Panc1 (cell line): ENCODE results near the gene SMAD1. TPM values are rescaled to one million over a fixed set of nuclear protein-coding genes. Genes with fewer than 3 reads are reported as not detected.

Experiments used
- ATAC-seq: fragments of 200-7000 bp; cut with Tn5 transposase; 2 replicates; pipeline ENCODE4 v1.9.1; 2020; ENCODE audit warnings: mild to moderate bottlenecking, moderate library complexity
- BruUV-seq: library from RNA; stranded (reverse); fragments of 400-500 nt; replicated peaks from 2 replicates; lab custom pipeline; 2021; lab: Mats Ljungman, UMichigan
- CTCF ChIA-PET: fragments of 300-600 bp; sonication (Branson Sonifier 250); formaldehyde crosslinking; loops from one replicate; lab custom pipeline; 2022; ENCODE audit warnings: antibody characterized with exemption; lab: Charles Lee
- POLR2A ChIA-PET: fragments of 300-600 bp; sonication (Branson Sonifier 250); formaldehyde crosslinking; loops from one replicate; lab custom pipeline; 2022; ENCODE audit warnings: antibody characterized with exemption; lab: Charles Lee
- DNase-seq: peaks from one replicate; pipeline ENCODE4 v3.0.0-alpha.2; 2010; ENCODE audit warnings: low read depth, low spot score
- H3K27ac ChIP-seq: 2 replicates; pipeline ENCODE4 v1.5.1; 2011; ENCODE audit warnings: mild to moderate bottlenecking, low read length, inconsistent platforms
- H3K27me3 ChIP-seq: fragments of 200-500 bp; sonication (Bioruptor generic); 2 replicates; pipeline ENCODE4 v1.6.0; 2014; ENCODE audit warnings: low read length, inconsistent platforms; ENCODE audit not compliant: control insufficient read depth, insufficient read depth
- H3K36me3 ChIP-seq: fragments of 200-500 bp; sonication (Bioruptor generic); 2 replicates; pipeline ENCODE4 v1.5.1; 2014; ENCODE audit warnings: inconsistent platforms, mild to moderate bottlenecking, low read length, moderate library complexity; ENCODE audit not compliant: control insufficient read depth, insufficient read depth
- H3K4me1 ChIP-seq: 2 replicates; pipeline ENCODE4 v1.5.1; 2011; ENCODE audit warnings: inconsistent platforms, mild to moderate bottlenecking, low read length, moderate library complexity; ENCODE audit not compliant: control insufficient read depth, insufficient read depth
- H3K4me3 ChIP-seq, 2 experiments: 2 replicates each; pipeline ENCODE4 v1.5.1; 2011 to 2012; ENCODE audit warnings: low read depth in 2 of 2, low read length in 2 of 2, mild to moderate bottlenecking in 2 of 2, inconsistent platforms in 1 of 2, moderate library complexity in 1 of 2
- H3K9me3 ChIP-seq: fragments of 200-500 bp; sonication (Bioruptor generic); 2 replicates; pipeline ENCODE4 v1.5.1; 2014; ENCODE audit warnings: low read depth, mild to moderate bottlenecking, inconsistent platforms, low read length, moderate library complexity; ENCODE audit not compliant: control insufficient read depth, insufficient read depth
- POLR2AphosphoS5 ChIP-seq: IDR thresholded peaks from 2 replicates; pipeline ENCODE4 v1.6.1; 2012; ENCODE audit warnings: mild to moderate bottlenecking, low read depth, low read length, moderate library complexity
- REST ChIP-seq, 2 experiments: IDR thresholded peaks; 2 replicates each; pipeline ENCODE4 v1.6.1; 2011 to 2012; ENCODE audit warnings: low read depth in 2 of 2, control low read depth in 1 of 2, low read length in 1 of 2, mild to moderate bottlenecking in 1 of 2, moderate library complexity in 1 of 2; ENCODE audit not compliant: insufficient read depth in 1 of 2
- SIN3A ChIP-seq: IDR thresholded peaks from 2 replicates; pipeline ENCODE4 v1.6.1; 2012; ENCODE audit warnings: low read depth, mild to moderate bottlenecking, low read length, moderate library complexity, borderline replicate concordance; ENCODE audit not compliant: insufficient read depth
- TCF7L2 ChIP-seq: IDR thresholded peaks from 2 replicates; pipeline ENCODE4 v1.6.1; 2011; ENCODE audit warnings: mild to moderate bottlenecking, low read depth, low read length, inconsistent platforms
- in situ Hi-C: cut with HindIII; loops from 2 replicates; pipeline ENCODE4 v1.10.0; 2016; ENCODE audit warnings: low sequenced_read_pairs, low pct_unique_long_range_greater_than_20kb
- intact Hi-C: fragments of 100-400 bp; cut with micrococcal nuclease; formaldehyde crosslinking; loops from one replicate; pipeline ENCODE4 v1.10.0; 2022; ENCODE audit not compliant: unreplicated experiment
- total RNA-seq: library from RNA; stranded (reverse); gene quantifications from one replicate; pipeline ENCODE4 v1.2.1, GENCODE V29; 2021; ENCODE audit not compliant: unreplicated experiment
- TF ChIP-seq, protein P1 (sequence below): fragments of 450-650 bp; IDR thresholded peaks from 2 replicates; pipeline ENCODE4 v1.5.1; 2017; ENCODE audit warnings: mild to moderate bottlenecking

Gene SMAD1
- total RNA-seq, 1 experiment from 2014 or later: 24.1 TPM

GRCh38 chr4:145545538-145546174, 64.0 kb downstream of the SMAD1 start:
- in situ Hi-C loops: no loop called here
- H3K4me3 ChIP-seq: no peak overlapping the region
- DNase-seq (peak; percentile 74), ATAC-seq (peak; percentile 88)
- peaks cover 26% of the 10 kb centered on the region for H3K4me1 ChIP-seq
- ChIA-PET POLR2A (interaction anchor here (1.1 kb wide), 1 partner anchor 285 kb away, joined by 3 read pairs; no protein-coding TSS in a partner anchor), CTCF (no interaction called here)
- peak overlapping the region; percentile 71 for H3K27ac ChIP-seq
- intact Hi-C loops: no loop called here
- no TSS peak for BruUV-seq
- H3K36me3 ChIP-seq: no peaks in the 10 kb centered on the region
- H3K27me3 ChIP-seq: no peaks in the 10 kb centered on the region
- H3K9me3 ChIP-seq: no peaks in the 10 kb centered on the region
- TF ChIP-seq, protein P1, sequence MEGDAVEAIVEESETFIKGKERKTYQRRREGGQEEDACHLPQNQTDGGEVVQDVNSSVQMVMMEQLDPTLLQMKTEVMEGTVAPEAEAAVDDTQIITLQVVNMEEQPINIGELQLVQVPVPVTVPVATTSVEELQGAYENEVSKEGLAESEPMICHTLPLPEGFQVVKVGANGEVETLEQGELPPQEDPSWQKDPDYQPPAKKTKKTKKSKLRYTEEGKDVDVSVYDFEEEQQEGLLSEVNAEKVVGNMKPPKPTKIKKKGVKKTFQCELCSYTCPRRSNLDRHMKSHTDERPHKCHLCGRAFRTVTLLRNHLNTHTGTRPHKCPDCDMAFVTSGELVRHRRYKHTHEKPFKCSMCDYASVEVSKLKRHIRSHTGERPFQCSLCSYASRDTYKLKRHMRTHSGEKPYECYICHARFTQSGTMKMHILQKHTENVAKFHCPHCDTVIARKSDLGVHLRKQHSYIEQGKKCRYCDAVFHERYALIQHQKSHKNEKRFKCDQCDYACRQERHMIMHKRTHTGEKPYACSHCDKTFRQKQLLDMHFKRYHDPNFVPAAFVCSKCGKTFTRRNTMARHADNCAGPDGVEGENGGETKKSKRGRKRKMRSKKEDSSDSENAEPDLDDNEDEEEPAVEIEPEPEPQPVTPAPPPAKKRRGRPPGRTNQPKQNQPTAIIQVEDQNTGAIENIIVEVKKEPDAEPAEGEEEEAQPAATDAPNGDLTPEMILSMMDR: no peak
- TF ChIP-seq POLR2AphosphoS5 (no peak), SIN3A (no peak), TCF7L2 (no peak), REST (IDR thresholded peaks at IDR 0.05; ENCODE audit: insufficient read depth in 1 of 2, low read depth in 2 of 2, low read length in 1 of 2) (no peak)

- in situ Hi-C loops: no loop called here
- ChIA-PET POLR2A (no interaction called here), CTCF (no interaction called here)
- no TSS peak for BruUV-seq
- Histone ChIP-seq H3K4me3 (no peak overlapping the region), H3K27ac (peak overlapping the region; percentile 71), H3K27me3 (no peaks in the 10 kb centered on the region), H3K36me3 (no peaks in the 10 kb centered on the region), H3K4me1 (peaks cover 23% of the 10 kb centered on the region), H3K9me3 (no peaks in the 10 kb centered on the region)
- TF ChIP-seq TCF7L2: no peak
- no peak for TF ChIP-seq REST (IDR thresholded peaks at IDR 0.05; ENCODE audit: insufficient read depth in 1 of 2, low read depth in 2 of 2, low read length in 1 of 2)
- no peak for TF ChIP-seq SIN3A
- TF ChIP-seq POLR2AphosphoS5: no peak
- TF ChIP-seq, protein P1: no peak
- DNase-seq (no peak), ATAC-seq (no peak)
- intact Hi-C loops: no loop called here
Observed at GRCh38 chr4:145546175-145546915, 64.7 kb downstream of the SMAD1 start.
